IMR-90 (cell line): ENCODE data around the gene MAN1C1. TPM values are rescaled to one million over a fixed set of nuclear protein-coding genes. Genes with fewer than 3 reads are reported as not detected.

ENCODE experiments used
- ATAC-seq: fragments of 200-7000 bp; cut with Tn5 transposase; 2 replicates; pipeline ENCODE4 v1.9.1; 2020; ENCODE audit warnings: low read depth, mild to moderate bottlenecking, moderate library complexity
- BruUV-seq: library from RNA; stranded (reverse); fragments of 400-500 nt; replicated peaks from 2 replicates; lab custom pipeline; 2021; lab: Mats Ljungman, UMichigan
- CTCF ChIA-PET: fragments of 300-600 bp; formaldehyde crosslinking; extraction: SDS; loops from one replicate; lab custom pipeline; 2021; ENCODE audit warnings: antibody characterized with exemption; lab: Yijun Ruan, JAX
- POLR2A ChIA-PET: fragments of 300-600 bp; sonication (Branson Sonifier 250); formaldehyde crosslinking; loops from one replicate; lab custom pipeline; 2022; ENCODE audit warnings: antibody characterized with exemption; ENCODE audit not compliant: unreplicated experiment; lab: Charles Lee
- DNase-seq: peaks from one replicate; pipeline ENCODE4 v3.0.0; 2013
- H2AFZ ChIP-seq: replicated peaks from 2 replicates; pipeline ENCODE3; 2013; ENCODE audit warnings: low read length, mild to moderate bottlenecking; ENCODE audit not compliant: poor library complexity
- H2AK5ac ChIP-seq: 2 replicates; pipeline ENCODE4 v1.6.1; 2013; ENCODE audit warnings: low read depth, low read length, inconsistent platforms
- H2AK9ac ChIP-seq: replicated peaks from 2 replicates; pipeline ENCODE3; 2013; ENCODE audit warnings: mild to moderate bottlenecking, low read depth, low read length, moderate library complexity; ENCODE audit not compliant: poor library complexity
- H2BK120ac ChIP-seq: 2 replicates; pipeline ENCODE4 v1.6.1; 2013; ENCODE audit warnings: low read depth, low read length, inconsistent platforms
- H2BK15ac ChIP-seq: 3 replicates; pipeline ENCODE4 v1.6.1; 2013; ENCODE audit warnings: low read depth, low read length, inconsistent platforms
- H2BK20ac ChIP-seq: 2 replicates; pipeline ENCODE4 v1.6.1; 2013; ENCODE audit warnings: low read depth, mild to moderate bottlenecking, inconsistent platforms, low read length, moderate library complexity
- H2BK5ac ChIP-seq: 2 replicates; pipeline ENCODE4 v1.6.1; 2013; ENCODE audit warnings: mild to moderate bottlenecking, low read depth, low read length, inconsistent platforms; ENCODE audit not compliant: poor library complexity, severe bottlenecking
- H3K14ac ChIP-seq: replicated peaks from 2 replicates; pipeline ENCODE4 v1.6.1; 2013; ENCODE audit warnings: low read depth, low read length, inconsistent platforms
- H3K18ac ChIP-seq: 2 replicates; pipeline ENCODE4 v1.6.1; 2013; ENCODE audit warnings: low read depth, low read length, control low read depth
- H3K23ac ChIP-seq: 2 replicates; pipeline ENCODE4 v1.6.1; 2013; ENCODE audit warnings: low read depth, low read length, inconsistent platforms
- H3K27ac ChIP-seq: 2 replicates; pipeline ENCODE4 v1.5.1; 2013; ENCODE audit warnings: mild to moderate bottlenecking, control low read depth, low read length; ENCODE audit not compliant: insufficient read depth
- H3K27me3 ChIP-seq: 2 replicates; pipeline ENCODE4 v1.6.1; 2013; ENCODE audit warnings: low read length; ENCODE audit not compliant: control insufficient read depth, insufficient read depth
- H3K36me3 ChIP-seq: 2 replicates; pipeline ENCODE4 v1.6.1; 2013; ENCODE audit warnings: low read length, mixed read lengths; ENCODE audit not compliant: control insufficient read depth, insufficient read depth
- H3K4ac ChIP-seq: 2 replicates; pipeline ENCODE4 v1.6.1; 2013; ENCODE audit warnings: low read depth, low read length, inconsistent platforms
- H3K4me1 ChIP-seq: 2 replicates; pipeline ENCODE4 v1.6.1; 2013; ENCODE audit warnings: low read length, mixed read lengths; ENCODE audit not compliant: control insufficient read depth, insufficient read depth
- H3K4me2 ChIP-seq: 2 replicates; pipeline ENCODE4 v1.6.1; 2013; ENCODE audit warnings: low read depth, mild to moderate bottlenecking, control low read depth, low read length, moderate library complexity
- H3K4me3 ChIP-seq: 2 replicates; pipeline ENCODE4 v1.5.1; 2013; ENCODE audit warnings: low read depth, mild to moderate bottlenecking, control low read depth, low read length, moderate library complexity; ENCODE audit not compliant: insufficient read depth
- H3K56ac ChIP-seq: 2 replicates; pipeline ENCODE4 v1.6.1; 2013; ENCODE audit warnings: low read length, inconsistent platforms; ENCODE audit not compliant: insufficient read depth; ENCODE audit errors: extremely low read depth
- H3K79me1 ChIP-seq, 2 experiments: 2 replicates each; pipeline ENCODE4 v1.6.1; 2013; ENCODE audit warnings: low read length in 2 of 2, inconsistent platforms in 1 of 2, low read depth in 1 of 2
- H3K9ac ChIP-seq: 2 replicates; pipeline ENCODE4 v1.6.1; 2013; ENCODE audit warnings: low read depth, low read length, control low read depth
- H3K9me1 ChIP-seq: 2 replicates; pipeline ENCODE4 v1.6.1; 2013; ENCODE audit warnings: low read length, inconsistent platforms; ENCODE audit not compliant: insufficient read depth
- H3K9me3 ChIP-seq: 2 replicates; pipeline ENCODE4 v1.6.1; 2013; ENCODE audit warnings: low read length; ENCODE audit not compliant: control insufficient read depth, insufficient read depth
- H4K20me1 ChIP-seq: 2 replicates; pipeline ENCODE4 v1.6.1; 2013; ENCODE audit warnings: low read length, inconsistent platforms; ENCODE audit not compliant: insufficient read depth
- H4K5ac ChIP-seq: 2 replicates; pipeline ENCODE4 v1.6.1; 2013; ENCODE audit warnings: mild to moderate bottlenecking, low read depth, low read length, control low read depth
- H4K8ac ChIP-seq, 2 experiments: 2 replicates each; pipeline ENCODE4 v1.6.1; 2013; ENCODE audit warnings: low read depth in 2 of 2, low read length in 2 of 2, control low read depth in 1 of 2, inconsistent platforms in 1 of 2
- H4K91ac ChIP-seq: 2 replicates; pipeline ENCODE4 v1.6.1; 2013; ENCODE audit warnings: low read depth, low read length, inconsistent platforms; ENCODE audit not compliant: insufficient read depth
- BHLHE40 ChIP-seq: fragments of 150-350 bp; IDR thresholded peaks from 2 replicates; pipeline ENCODE4 v1.6.1; 2016; ENCODE audit warnings: mild to moderate bottlenecking, low read depth, low read length
- CEBPB ChIP-seq: IDR thresholded peaks from 2 replicates; pipeline ENCODE4 v1.6.1; 2012; ENCODE audit warnings: low read depth, low read length, improper control_type of control experiment
- RCOR1 ChIP-seq: IDR thresholded peaks from 2 replicates; pipeline ENCODE4 v1.6.1; 2012; ENCODE audit warnings: mild to moderate bottlenecking, low read length, improper control_type of control experiment; ENCODE audit not compliant: insufficient replicate concordance
- RFX5 ChIP-seq: IDR thresholded peaks from 2 replicates; pipeline ENCODE4 v1.8.0; 2012; ENCODE audit warnings: low read depth, mild to moderate bottlenecking, low read length, moderate library complexity
- SMC3 ChIP-seq: fragments of 150-350 bp; IDR thresholded peaks from 2 replicates; pipeline ENCODE4 v1.6.1; 2016; ENCODE audit warnings: low read depth, mild to moderate bottlenecking, antibody characterized with exemption, low read length, moderate library complexity
- WGBS, 2 experiments: methylation state at CpG; one replicate each; pipeline versions ENCODE4 v1.1.5 to v1.1.7; 2013; ENCODE audit warnings: missing lambda C conversion rate in 2 of 2; ENCODE audit not compliant: insufficient read length in 1 of 2; ENCODE audit errors: extremely low coverage in 2 of 2; 5-methylcytosine and 5-hydroxymethylcytosine counted together
- dilution Hi-C: fragments of 300-500 bp; cut with HindIII; formaldehyde crosslinking; loops from one replicate; pipeline ENCODE4 v1.14.3; 2018; ENCODE audit warnings: low sequenced_read_pairs; ENCODE audit not compliant: unreplicated experiment
- in situ Hi-C: fragments of 300-500 bp; cut with MboI; formaldehyde crosslinking; loops from 3 replicates; pipeline ENCODE4 v1.14.3; 2019; ENCODE audit warnings: low sequenced_read_pairs, inconsistent platforms, mixed read lengths
- intact Hi-C: fragments of 100-400 bp; cut with micrococcal nuclease; formaldehyde crosslinking; loops from 2 replicates; pipeline ENCODE4 v1.10.0; 2022
- polyA plus RNA-seq, 3 experiments: library from polyadenylated mRNA; depleted of rRNA; stranded (reverse); fragments of >200 nt; gene quantifications; 2 replicates each; pipeline ENCODE4 v1.2.3, GENCODE V29; 2012; ENCODE audit warnings: low replicate concordance in 1 of 3
- total RNA-seq: library from RNA; depleted of rRNA; stranded (reverse); fragments of >200 nt; gene quantifications from 2 replicates; pipeline ENCODE4 v1.2.3, GENCODE V29; 2012
- TF ChIP-seq, protein P1 (sequence below): conservative IDR thresholded peaks from 2 replicates; pipeline ENCODE4 v1.5.1; 2012; ENCODE audit warnings: mild to moderate bottlenecking, low read depth, low read length, improper control_type of control experiment
- TF ChIP-seq, protein P2 (sequence below): fragments of 150-350 bp; IDR thresholded peaks from 2 replicates; pipeline ENCODE4 v1.6.1; 2016; ENCODE audit warnings: low read depth, mild to moderate bottlenecking, low read length, moderate library complexity, borderline replicate concordance

MAN1C1 gene
- total and polyA plus RNA-seq, 2 of the 4 experiments (the other 2 are of a cell fraction) = 3.2 to 11.3 TPM

- dilution Hi-C loops (no loop called here), in situ Hi-C loops (no loop called here), intact Hi-C loops (no loop called here)
- Histone ChIP-seq H3K36me3 (peaks cover 30% of the 10 kb centered on the region; the same call in 1 of the 2 replicates), H3K4me1 (peaks cover 4% of the 10 kb centered on the region; the same call in 1 of the 2 replicates), H4K91ac (no peak overlapping the region), H2BK5ac (no peak overlapping the region), H3K18ac (no peak overlapping the region), H4K8ac (no peak overlapping the region), H3K9me1 (peaks cover 14% of the 10 kb centered on the region), H2BK120ac (no peak overlapping the region), H2AK5ac (no peak overlapping the region), H3K27ac (no peak overlapping the region), H3K23ac (no peak overlapping the region), H3K4me2 (no peak overlapping the region), H2AFZ (no peak overlapping the region), H3K14ac (no peak overlapping the region), H3K9ac (no peak overlapping the region), H2BK20ac (no peak overlapping the region), H2BK15ac (no peak overlapping the region), H3K79me1 (no peaks in the 10 kb centered on the region), H2AK9ac (no peak overlapping the region), H3K56ac (no peak overlapping the region), H3K4ac (no peak overlapping the region), H3K9me3 (no peaks in the 10 kb centered on the region), H4K5ac (no peak overlapping the region), H3K27me3 (no peaks in the 10 kb centered on the region), H4K20me1 (no peaks in the 10 kb centered on the region), H3K4me3 (no peak overlapping the region)
- ChIA-PET POLR2A (no interaction called here), CTCF (no interaction called here)
- 90% methylated on average over 4 of the region's 14 CpGs; no CpG with 5 or more reads in 1 of the 2 experiments for WGBS, 2 experiments
- no TSS peak for BruUV-seq
- no peak for ATAC-seq
- TF ChIP-seq SMC3 (no peak), RFX5 (no peak), CEBPB (no peak), BHLHE40 (no peak), RCOR1 (no peak)
- TF ChIP-seq, protein P1, sequence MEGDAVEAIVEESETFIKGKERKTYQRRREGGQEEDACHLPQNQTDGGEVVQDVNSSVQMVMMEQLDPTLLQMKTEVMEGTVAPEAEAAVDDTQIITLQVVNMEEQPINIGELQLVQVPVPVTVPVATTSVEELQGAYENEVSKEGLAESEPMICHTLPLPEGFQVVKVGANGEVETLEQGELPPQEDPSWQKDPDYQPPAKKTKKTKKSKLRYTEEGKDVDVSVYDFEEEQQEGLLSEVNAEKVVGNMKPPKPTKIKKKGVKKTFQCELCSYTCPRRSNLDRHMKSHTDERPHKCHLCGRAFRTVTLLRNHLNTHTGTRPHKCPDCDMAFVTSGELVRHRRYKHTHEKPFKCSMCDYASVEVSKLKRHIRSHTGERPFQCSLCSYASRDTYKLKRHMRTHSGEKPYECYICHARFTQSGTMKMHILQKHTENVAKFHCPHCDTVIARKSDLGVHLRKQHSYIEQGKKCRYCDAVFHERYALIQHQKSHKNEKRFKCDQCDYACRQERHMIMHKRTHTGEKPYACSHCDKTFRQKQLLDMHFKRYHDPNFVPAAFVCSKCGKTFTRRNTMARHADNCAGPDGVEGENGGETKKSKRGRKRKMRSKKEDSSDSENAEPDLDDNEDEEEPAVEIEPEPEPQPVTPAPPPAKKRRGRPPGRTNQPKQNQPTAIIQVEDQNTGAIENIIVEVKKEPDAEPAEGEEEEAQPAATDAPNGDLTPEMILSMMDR = no peak
- TF ChIP-seq, protein P2, sequence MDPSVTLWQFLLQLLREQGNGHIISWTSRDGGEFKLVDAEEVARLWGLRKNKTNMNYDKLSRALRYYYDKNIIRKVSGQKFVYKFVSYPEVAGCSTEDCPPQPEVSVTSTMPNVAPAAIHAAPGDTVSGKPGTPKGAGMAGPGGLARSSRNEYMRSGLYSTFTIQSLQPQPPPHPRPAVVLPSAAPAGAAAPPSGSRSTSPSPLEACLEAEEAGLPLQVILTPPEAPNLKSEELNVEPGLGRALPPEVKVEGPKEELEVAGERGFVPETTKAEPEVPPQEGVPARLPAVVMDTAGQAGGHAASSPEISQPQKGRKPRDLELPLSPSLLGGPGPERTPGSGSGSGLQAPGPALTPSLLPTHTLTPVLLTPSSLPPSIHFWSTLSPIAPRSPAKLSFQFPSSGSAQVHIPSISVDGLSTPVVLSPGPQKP = no peak
- DNase-seq = no peak
These were observed 154.1 kb downstream of the MAN1C1 start for GRCh38 chr1:25770541-25771220.
